GM12878 (cell line): ENCODE measurements around the gene GLRA1. TPM values are rescaled to one million over a fixed set of nuclear protein-coding genes. Genes with fewer than 3 reads are reported as not detected.
A peak's percentile ranks its signal among the peaks of the same experiment; 100 is the strongest.

Experiments used
- ATAC-seq: fragments of 200-7000 bp; cut with Tn5 transposase; 3 replicates; pipeline ENCODE4 v1.9.1; 2020; ENCODE audit warnings: mild to moderate bottlenecking, moderate library complexity
- BruUV-seq: library from RNA; stranded (reverse); fragments of 400-500 nt; replicated peaks from 2 replicates; lab custom pipeline; 2021; lab: Mats Ljungman, UMichigan
- CTCF ChIA-PET: fragments of 300-600 bp; sonication (Branson Sonifier 250); formaldehyde crosslinking; extraction: SDS; loops from one replicate; lab custom pipeline; 2021; ENCODE audit warnings: inconsistent platforms; lab: Yijun Ruan, JAX
- POLR2A ChIA-PET: fragments of 350-600 bp; formaldehyde crosslinking; extraction: SDS; loops from one replicate; lab custom pipeline; 2021; ENCODE audit warnings: inconsistent platforms; lab: Charles Lee
- RAD21 ChIA-PET: fragments of 300-600 bp; sonication (Branson Sonifier 250); formaldehyde crosslinking; loops from one replicate; lab custom pipeline; 2023; ENCODE audit warnings: antibody characterized with exemption; ENCODE audit not compliant: unreplicated experiment; lab: Charles Lee
- SMC1A ChIA-PET: fragments of 300-600 bp; sonication (Branson Sonifier 250); formaldehyde crosslinking; loops from one replicate; lab custom pipeline; 2023; ENCODE audit not compliant: unreplicated experiment, uncharacterized antibody; lab: Charles Lee
- DNase-seq: peaks from one replicate; pipeline ENCODE4 v3.0.0-alpha.2; 2011; ENCODE audit warnings: low read depth, low spot score
- FAIRE-seq: peaks from 3 replicates; lab custom pipeline; 2011; peaks lifted over from hg19 to GRCh38; lab: Jason Lieb, UNC
- H2AFZ ChIP-seq: 2 replicates; pipeline ENCODE4 v1.6.0; 2011; ENCODE audit warnings: low read depth, low read length, control low read depth; ENCODE audit not compliant: control insufficient read depth
- H3K27ac ChIP-seq: 2 replicates; pipeline ENCODE4 v1.5.1; 2011; ENCODE audit warnings: control low read depth; ENCODE audit not compliant: control insufficient read depth, insufficient read depth
- H3K27me3 ChIP-seq, 2 experiments: replicated peaks in 1 of 2; 2 replicates each; pipeline versions ENCODE4 v1.6.0 to v1.6.1; 2011; ENCODE audit warnings: low read length in 1 of 2; ENCODE audit not compliant: control insufficient read depth in 2 of 2, insufficient read depth in 2 of 2
- H3K36me3 ChIP-seq, 2 experiments: 2 replicates each; pipeline ENCODE4 v1.5.1; 2011; ENCODE audit warnings: low read length in 1 of 2; ENCODE audit not compliant: control insufficient read depth in 2 of 2, insufficient read depth in 2 of 2
- H3K4me1 ChIP-seq: 2 replicates; pipeline ENCODE4 v1.6.1; 2011; ENCODE audit warnings: mild to moderate bottlenecking, low read length, moderate library complexity, mixed read lengths; ENCODE audit not compliant: control insufficient read depth, insufficient read depth
- H3K4me2 ChIP-seq: 2 replicates; pipeline ENCODE4 v1.6.0; 2011; ENCODE audit warnings: control low read depth; ENCODE audit not compliant: control insufficient read depth, insufficient read depth
- H3K4me3 ChIP-seq: fragments of 200-600 bp; sonication (generic); 2 replicates; pipeline ENCODE4 v1.5.1; 2016
- H3K79me2 ChIP-seq: 2 replicates; pipeline ENCODE4 v1.6.0; 2011; ENCODE audit warnings: low read length; ENCODE audit not compliant: control insufficient read depth, insufficient read depth
- H3K9ac ChIP-seq: 2 replicates; pipeline ENCODE4 v1.8.0; 2011; ENCODE audit warnings: low read length, control low read depth, mixed read lengths; ENCODE audit not compliant: control insufficient read depth, insufficient read depth
- H3K9me3 ChIP-seq: replicated peaks from 3 replicates; pipeline ENCODE4 v1.5.1; 2011; ENCODE audit warnings: mild to moderate bottlenecking, low read length; ENCODE audit not compliant: control insufficient read depth, insufficient read depth
- H4K20me1 ChIP-seq: 2 replicates; pipeline ENCODE4 v1.6.0; 2011; ENCODE audit not compliant: control insufficient read depth, insufficient read depth
- BACH1 ChIP-seq: fragments of 450-650 bp; IDR thresholded peaks from 2 replicates; pipeline ENCODE4 v1.6.1; 2017; ENCODE audit warnings: mild to moderate bottlenecking, borderline replicate concordance
- BMI1 ChIP-seq: fragments of 450-650 bp; IDR thresholded peaks from 2 replicates; pipeline ENCODE4 v1.6.1; 2016; ENCODE audit warnings: mild to moderate bottlenecking, moderate library complexity, borderline replicate concordance
- CEBPB ChIP-seq, 2 experiments: fragments of 150-350 bp in 1 of 2; IDR thresholded peaks; 2 replicates each; pipeline ENCODE4 v1.6.1; 2012 to 2014; ENCODE audit warnings: low read depth in 2 of 2, low read length in 2 of 2, borderline replicate concordance in 1 of 2, inconsistent platforms in 1 of 2
- CHD4 ChIP-seq: fragments of 200-600 bp; sonication (generic); IDR thresholded peaks from 2 replicates; pipeline ENCODE4 v1.6.1; 2016; ENCODE audit warnings: mild to moderate bottlenecking
- CREM ChIP-seq: IDR thresholded peaks from 2 replicates; pipeline ENCODE4 v1.6.1; 2014; ENCODE audit warnings: antibody characterized with exemption, low read depth
- ESRRA ChIP-seq: IDR thresholded peaks from 2 replicates; pipeline ENCODE4 v1.6.1; 2012; ENCODE audit warnings: mild to moderate bottlenecking, low read length, improper control_type of control experiment
- FOXM1 ChIP-seq: IDR thresholded peaks from 2 replicates; pipeline ENCODE4 v1.6.1; 2012; ENCODE audit warnings: low read depth, mild to moderate bottlenecking, inconsistent platforms, low read length, moderate library complexity
- IKZF2 ChIP-seq, 2 experiments: fragments of 450-650 bp; IDR thresholded peaks; 2 replicates each; pipeline ENCODE4 v1.6.1; 2017; ENCODE audit warnings: mild to moderate bottlenecking in 2 of 2, moderate library complexity in 2 of 2
- LARP7 ChIP-seq: fragments of 450-650 bp; IDR thresholded peaks from 2 replicates; pipeline ENCODE4 v1.6.1; 2017; ENCODE audit warnings: mild to moderate bottlenecking
- MEF2A ChIP-seq: IDR thresholded peaks from 2 replicates; pipeline ENCODE4 v1.6.1; 2011; ENCODE audit warnings: low read depth, mild to moderate bottlenecking, low read length, moderate library complexity; ENCODE audit not compliant: insufficient read depth
- NFYA ChIP-seq: IDR thresholded peaks from 2 replicates; pipeline ENCODE4 v1.6.1; 2011; ENCODE audit warnings: low read depth, mild to moderate bottlenecking, low read length, improper control_type of control experiment, borderline replicate concordance
- NRF1 ChIP-seq: conservative IDR thresholded peaks from 2 replicates; pipeline ENCODE4 v1.6.1; 2011; ENCODE audit warnings: mild to moderate bottlenecking, low read depth, low read length, improper control_type of control experiment
- POLR2A ChIP-seq: IDR thresholded peaks from 2 replicates; pipeline ENCODE4 v1.6.1; 2011; ENCODE audit warnings: low read depth, mild to moderate bottlenecking, low read length
- POLR2AphosphoS5 ChIP-seq: IDR thresholded peaks from 2 replicates; pipeline ENCODE4 v1.6.1; 2011; ENCODE audit warnings: mild to moderate bottlenecking, low read length, inconsistent platforms
- RFX5 ChIP-seq: IDR thresholded peaks from 2 replicates; pipeline ENCODE4 v1.6.1; 2011; ENCODE audit warnings: low read depth, low read length, improper control_type of control experiment
- SMARCA5 ChIP-seq: fragments of 450-650 bp; IDR thresholded peaks from 2 replicates; pipeline ENCODE4 v1.6.1; 2017; ENCODE audit warnings: mild to moderate bottlenecking
- SUZ12 ChIP-seq: fragments of 200-600 bp; sonication (generic); IDR thresholded peaks from one replicate; pipeline ENCODE4 v1.6.1; 2018; ENCODE audit warnings: antibody characterized with exemption, mild to moderate bottlenecking; ENCODE audit not compliant: unreplicated experiment
- ZBTB33 ChIP-seq: fragments of 450-650 bp; IDR thresholded peaks from 2 replicates; pipeline ENCODE4 v1.6.1; 2017; ENCODE audit warnings: mild to moderate bottlenecking
- ZZZ3 ChIP-seq: IDR thresholded peaks from 2 replicates; pipeline ENCODE4 v1.6.1; 2011; ENCODE audit warnings: low read depth; ENCODE audit not compliant: control insufficient read depth, insufficient read length
- WGBS: methylation state at CpG from one replicate; pipeline ENCODE4 v1.1.6; 2016; ENCODE audit warnings: low lambda C conversion rate; ENCODE audit not compliant: insufficient replicate concordance, insufficient coverage; ENCODE audit errors: missing lambda C conversion rate; 5-methylcytosine and 5-hydroxymethylcytosine counted together
- in situ Hi-C: fragments of 300-500 bp; cut with MboI; formaldehyde crosslinking; loops from 9 replicates; pipeline ENCODE4 v1.14.3; 2018; ENCODE audit warnings: mixed read lengths
- intact Hi-C: fragments of 100-400 bp; cut with micrococcal nuclease; formaldehyde crosslinking; loops from one replicate; pipeline ENCODE4 v1.14.2; 2022; ENCODE audit not compliant: unreplicated experiment
- polyA plus RNA-seq, 11 experiments: library from polyadenylated mRNA; depleted of rRNA in 4 of 11; unstranded in 6 of 11; stranded (reverse) in 5 of 11; fragments of >200 nt; fragmentation: Nextera tagmentation in 4 of 11; fragmentation: Illumina TruSeq in 1 of 11; extraction: Ambion mirVana in 4 of 11; extraction: Trizol in 1 of 11; gene quantifications; 1 replicate in 1 of 11; 2 replicates in 10 of 11; pipeline versions ENCODE4 v1.2.1 to v1.2.3, GENCODE V29; 2011 to 2016; ENCODE audit warnings: inconsistent platforms in 2 of 11, missing spikeins in 2 of 11, low read depth in 1 of 11
- total RNA-seq, 4 experiments: library from RNA; depleted of rRNA in 3 of 4; stranded (reverse); fragments of >200 nt in 3 of 4; fragmentation: Illumina TruSeq in 1 of 4; extraction: Trizol in 1 of 4; gene quantifications; 2 replicates each; pipeline versions ENCODE4 v1.2.1 to v1.2.3, GENCODE V29; 2013 to 2021

GLRA1 gene
- total and polyA plus RNA-seq, 10 of the 15 experiments (the other 5 are each of a cell fraction or from before 2014, with no cell fraction given) = not detected

GRCh38 chr5:151815051-151815450 lies 109.6 kb downstream of the GLRA1 start:
- ChIA-PET RAD21 (interaction anchor here (1.5 to 1.6 kb wide), 2 partner anchors 9 to 15 kb away, joined by 4 to 6 read pairs; no protein-coding TSS in a partner anchor), SMC1A (interaction anchor here (0.9 to 2.0 kb wide), 3 partner anchors 9 to 11 kb away, joined by 4 to 5 read pairs (median 4); no protein-coding TSS in a partner anchor), CTCF (interaction anchor here (0.7 kb wide), 1 partner anchor 687 kb away, joined by 3 read pairs; no protein-coding TSS in a partner anchor), POLR2A (no interaction called here)
- H3K4me1 ChIP-seq = no peaks in the 10 kb centered on the region
- H2AFZ ChIP-seq = no peak overlapping the region
- in situ Hi-C loops = no loop called here
- H3K36me3 ChIP-seq = peaks cover 4 to 32% of the 10 kb centered on the region in 2 experiments
- no peaks in the 10 kb centered on the region for H3K27me3 ChIP-seq
- no peaks in the 10 kb centered on the region for H4K20me1 ChIP-seq
- WGBS = 100% methylated on average over 1 of the region's 1 CpG
- no peak overlapping the region for H3K9ac ChIP-seq
- ATAC-seq = no peak
- no peak for DNase-seq
- no peak for FAIRE-seq
- no peak overlapping the region for H3K4me3 ChIP-seq
- H3K79me2 ChIP-seq = no peaks in the 10 kb centered on the region
- H3K4me2 ChIP-seq = no peak overlapping the region
- TF ChIP-seq NFYA = no peak
- no peak for TF ChIP-seq ZZZ3
- peak; percentile 45 for TF ChIP-seq POLR2A
- peak; percentile 26; the same call in 1 of the 2 replicates for TF ChIP-seq POLR2AphosphoS5
- H3K9me3 ChIP-seq = no peaks in the 10 kb centered on the region
- intact Hi-C loops = no loop called here
- no peak overlapping the region for H3K27ac ChIP-seq
- TSS peak; percentile 9 for BruUV-seq

GRCh38 chr5:151812757-151813309 lies 111.8 kb downstream of the GLRA1 start:
- Histone ChIP-seq H3K9me3 (no peaks in the 10 kb centered on the region), H3K9ac (no peak overlapping the region), H3K4me1 (no peaks in the 10 kb centered on the region), H3K36me3 (peaks cover 4 to 37% of the 10 kb centered on the region in 2 experiments), H3K79me2 (no peaks in the 10 kb centered on the region), H4K20me1 (no peaks in the 10 kb centered on the region), H3K27me3 (no peaks in the 10 kb centered on the region), H3K27ac (no peak overlapping the region), H3K4me3 (no peak overlapping the region), H2AFZ (no peak overlapping the region), H3K4me2 (no peak overlapping the region)
- WGBS = 93% methylated on average over 2 of the region's 2 CpGs
- POLR2A ChIA-PET = no interaction called here
- CTCF ChIA-PET = interaction anchor here (1.4 to 2.7 kb wide), 2 partner anchors 12 to 154 kb away, joined by 3 to 11 read pairs; no protein-coding TSS in a partner anchor
- no peak for FAIRE-seq
- in situ Hi-C loops (no loop called here), intact Hi-C loops (no loop called here)
- no TSS peak for BruUV-seq
- DNase-seq = no peak
- RAD21 ChIA-PET = no interaction called here
- no peak for ATAC-seq
- SMC1A ChIA-PET = interaction anchor here (0.9 to 1.4 kb wide), 3 partner anchors 12 to 14 kb away, joined by 3 read pairs; no protein-coding TSS in a partner anchor
- TF ChIP-seq MEF2A = no peak
- TF ChIP-seq FOXM1 = no peak
- no peak for TF ChIP-seq BMI1
- no peak for TF ChIP-seq IKZF2 (IDR thresholded peaks at IDR 0.05)
- no peak for TF ChIP-seq ESRRA
- TF ChIP-seq RFX5 = no peak
- no peak for TF ChIP-seq CREM
- TF ChIP-seq LARP7 = no peak
- no peak for TF ChIP-seq SUZ12
- no peak for TF ChIP-seq BACH1
- TF ChIP-seq SMARCA5 = no peak
- no peak for TF ChIP-seq CHD4
- no peak for TF ChIP-seq CEBPB (IDR thresholded peaks at IDR 0.05; ENCODE audit: borderline replicate concordance in 1 of 2, low read depth in 2 of 2, low read length in 2 of 2)
- TF ChIP-seq ZBTB33 = no peak
- no peak for TF ChIP-seq NRF1
